GM19372 (cell line): ENCODE measurements around the gene ST13.
"Not testable (repeated sequence)": the region's sequence is repeated elsewhere in the genome, so short reads cannot be mapped to it uniquely, and the experiment has no call there.

Source experiments
- ATAC-seq: cut with Tn5 transposase; IDR thresholded peaks from one replicate; pipeline ENCODE4 v1.9.1; 2021; ENCODE audit warnings: mild to moderate bottlenecking, low read depth, moderate library complexity; ENCODE audit not compliant: unreplicated experiment

Gene ST13

GRCh38 chr22:40845816-40846215, 10.6 kb downstream of the ST13 start:
- not testable (repeated sequence) for ATAC-seq

- no peak for ATAC-seq
Observed at GRCh38 chr22:40844951-40845350, 11.5 kb downstream of the ST13 start.

GRCh38 chr22:40838486-40838885, 18.0 kb downstream of the ST13 start:
- ATAC-seq: no peak

GRCh38 chr22:40834619-40835018, 21.8 kb downstream of the ST13 start:
- ATAC-seq: no peak

GRCh38 chr22:40829131-40829530, 27.3 kb downstream of the ST13 start:
- ATAC-seq: no peak

GRCh38 chr22:40826984-40827741, 29.3 kb downstream of the ST13 start:
- ATAC-seq: no peak

- ATAC-seq: not testable (repeated sequence)
Observed at GRCh38 chr22:40826292-40826691, 30.1 kb downstream of the ST13 start.

GRCh38 chr22:40823426-40823825, 33.0 kb downstream of the ST13 start:
- no peak for ATAC-seq

GRCh38 chr22:40819599-40820140, 36.8 kb downstream of the ST13 start:
- no peak for ATAC-seq

- peak; percentile 58 for ATAC-seq
Observed at GRCh38 chr22:40818747-40819598, 37.5 kb downstream of the ST13 start, which contains the start of gene SLC25A17. Gene SLC25A17, minus strand, starts transcription at chr22:40819346. Its CDS starts 98 bp downstream, at chr22:40819248.

GRCh38 chr22:40818192-40818746, 38.2 kb downstream of the ST13 start:
- ATAC-seq: no peak

GRCh38 chr22:40817737-40818136, 38.7 kb downstream of the ST13 start:
- no peak for ATAC-seq

- no peak for ATAC-seq
Observed at GRCh38 chr22:40813912-40814315, 42.5 kb downstream of the ST13 start.

GRCh38 chr22:40808018-40808841, 48.2 kb downstream of the ST13 start:
- no peak for ATAC-seq

GRCh38 chr22:40806711-40807110, 49.7 kb downstream of the ST13 start:
- no peak for ATAC-seq

GRCh38 chr22:40805699-40806203, 50.7 kb downstream of the ST13 start:
- ATAC-seq: no peak

- ATAC-seq: no peak
Observed at GRCh38 chr22:40805239-40805638, 51.2 kb downstream of the ST13 start.

GRCh38 chr22:40803321-40803720, 53.1 kb downstream of the ST13 start:
- no peak for ATAC-seq

- ATAC-seq: no peak
Observed at GRCh38 chr22:40799008-40799407, 57.4 kb downstream of the ST13 start.

GRCh38 chr22:40797427-40797826, 59.0 kb downstream of the ST13 start:
- ATAC-seq: no peak
